DOHH2 (cell line): ENCODE results near the gene ZNF607.
A peak's percentile ranks its signal among the peaks of the same experiment; 100 is the strongest.
"Not testable (repeated sequence)": the region's sequence is repeated elsewhere in the genome, so short reads cannot be mapped to it uniquely, and the experiment has no call there.

ENCODE experiments used
- H3F3A ChIP-seq: fragments of 200-600 bp; sonication (generic), shearing (Covaris generic); 2 replicates; pipeline ENCODE4 v1.6.0; 2016; ENCODE audit warnings: antibody characterized with exemption, mild to moderate bottlenecking; ENCODE audit not compliant: control insufficient read depth, insufficient read depth
- H3K27ac ChIP-seq: fragments of 200-600 bp; sonication (generic); 2 replicates; pipeline ENCODE4 v1.5.1; 2014; ENCODE audit warnings: low read depth, mild to moderate bottlenecking, low read length, moderate library complexity
- H3K27me3 ChIP-seq: fragments of 200-600 bp; sonication (generic); 2 replicates; pipeline ENCODE4 v1.6.1; 2014; ENCODE audit warnings: mild to moderate bottlenecking, low read length, mixed read lengths; ENCODE audit not compliant: control insufficient read depth
- H3K36me3 ChIP-seq: fragments of 200-600 bp; sonication (generic); 2 replicates; pipeline ENCODE4 v1.6.1; 2014; ENCODE audit warnings: mild to moderate bottlenecking, low read length, moderate library complexity, mixed read lengths; ENCODE audit not compliant: control insufficient read depth
- H3K4me1 ChIP-seq: fragments of 200-600 bp; sonication (generic); 2 replicates; pipeline ENCODE4 v1.6.1; 2014; ENCODE audit warnings: mild to moderate bottlenecking, low read length, mixed read lengths; ENCODE audit not compliant: control insufficient read depth
- H3K4me2 ChIP-seq: fragments of 200-600 bp; sonication (generic); 2 replicates; pipeline ENCODE4 v1.6.0; 2014; ENCODE audit warnings: mild to moderate bottlenecking, low read length, moderate library complexity
- H3K4me3 ChIP-seq: fragments of 200-600 bp; sonication (generic); 2 replicates; pipeline ENCODE4 v1.5.1; 2014; ENCODE audit warnings: mild to moderate bottlenecking, low read length, mixed read lengths
- H3K79me2 ChIP-seq: fragments of 200-600 bp; sonication (generic); 2 replicates; pipeline ENCODE4 v1.6.1; 2014; ENCODE audit warnings: mild to moderate bottlenecking, low read length, mixed read lengths; ENCODE audit not compliant: control insufficient read depth
- H3K9me2 ChIP-seq: fragments of 200-600 bp; sonication (generic); replicated peaks from 2 replicates; pipeline ENCODE4 v1.6.1; 2014; ENCODE audit warnings: mild to moderate bottlenecking, low read length, mixed read lengths; ENCODE audit not compliant: control insufficient read depth
- H3K9me3 ChIP-seq: fragments of 200-600 bp; sonication (generic); 2 replicates; pipeline ENCODE4 v1.6.1; 2014; ENCODE audit warnings: antibody characterized with exemption, low read length, mixed read lengths; ENCODE audit not compliant: control insufficient read depth, insufficient read depth
- H4K20me1 ChIP-seq: fragments of 200-600 bp; sonication (generic); 2 replicates; pipeline ENCODE4 v1.6.0; 2014; ENCODE audit warnings: low read depth, mild to moderate bottlenecking, antibody characterized with exemption, low read length, moderate library complexity; ENCODE audit not compliant: control insufficient read depth, insufficient read depth
- EZH2phosphoT487 ChIP-seq: fragments of 200-600 bp; sonication (generic); IDR thresholded peaks from 2 replicates; pipeline ENCODE4 v1.6.1; 2017; ENCODE audit warnings: borderline replicate concordance, mild to moderate bottlenecking, antibody characterized with exemption, low read length, moderate library complexity, mixed read lengths
- TF ChIP-seq, protein P1 (sequence below): fragments of 200-600 bp; sonication (generic); IDR thresholded peaks from one replicate; pipeline ENCODE4 v1.5.1; 2014; ENCODE audit warnings: antibody characterized with exemption, mild to moderate bottlenecking, low read depth, low read length; ENCODE audit not compliant: poor library complexity, severe bottlenecking

Gene ZNF607

DNA sequence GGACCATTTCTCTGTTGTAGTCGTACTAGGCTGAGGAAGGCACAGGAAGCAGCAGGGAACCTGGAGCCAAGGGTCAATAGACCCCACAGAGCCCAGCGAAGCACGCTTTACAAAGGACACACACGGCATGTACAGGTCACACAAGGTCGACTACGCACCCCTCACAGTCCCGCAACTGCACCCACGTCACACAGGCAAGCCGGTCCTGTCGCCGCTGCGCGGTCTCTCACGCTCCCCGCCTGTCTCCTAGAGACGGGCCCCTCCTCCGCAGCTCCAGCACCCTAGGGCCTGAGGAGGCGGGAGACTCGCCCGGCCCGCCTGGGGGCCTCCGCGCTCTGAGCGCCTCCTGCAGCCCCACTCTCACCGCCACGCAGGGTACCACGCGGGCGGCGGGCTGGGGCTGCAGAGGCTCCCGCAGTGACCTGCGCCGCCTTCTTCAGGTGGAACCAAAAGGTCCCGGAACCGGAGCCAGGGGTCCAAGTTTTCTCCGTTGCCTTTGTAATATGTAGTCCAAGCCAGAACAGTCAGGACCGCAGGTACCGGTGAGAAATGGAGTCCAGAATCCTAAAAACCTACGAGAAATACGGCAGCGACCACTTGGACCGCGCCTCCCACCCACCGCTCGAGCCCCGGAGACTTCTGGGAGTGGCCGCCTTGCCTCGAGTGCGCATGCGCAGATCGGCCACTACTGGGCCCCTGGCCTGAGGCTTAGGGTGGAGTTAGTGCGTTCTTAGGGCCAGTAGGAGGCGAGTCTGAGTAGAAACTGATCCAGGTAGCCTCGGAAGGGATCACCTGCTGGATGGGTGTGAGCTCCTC lies at the start of gene ZNF607:
ZNF607 (minus strand) TSS at position 651 of the 816 bp plus-strand sequence. CDS start 8,143 bp downstream, outside the sequence.
- Histone ChIP-seq H3K27me3 (no peaks in the 10 kb centered on the region), H4K20me1 (no peaks in the 10 kb centered on the region), H3K9me2 (no peaks in the 10 kb centered on the region), H3K27ac (peak within 1 kb of the TSS; percentile 38; the same call in 1 of the 2 replicates), H3K79me2 (peaks cover 23% of the 10 kb centered on the region), H3K4me3 (peak within 1 kb of the TSS; percentile 98), H3F3A (no peaks in the 10 kb centered on the region), H3K9me3 (no peaks in the 10 kb centered on the region), H3K4me2 (peak within 1 kb of the TSS; percentile 96), H3K36me3 (peaks cover 19% of the 10 kb centered on the region), H3K4me1 (peaks cover 12% of the 10 kb centered on the region)
- TF ChIP-seq EZH2phosphoT487, result no peak
- TF ChIP-seq, protein P1, sequence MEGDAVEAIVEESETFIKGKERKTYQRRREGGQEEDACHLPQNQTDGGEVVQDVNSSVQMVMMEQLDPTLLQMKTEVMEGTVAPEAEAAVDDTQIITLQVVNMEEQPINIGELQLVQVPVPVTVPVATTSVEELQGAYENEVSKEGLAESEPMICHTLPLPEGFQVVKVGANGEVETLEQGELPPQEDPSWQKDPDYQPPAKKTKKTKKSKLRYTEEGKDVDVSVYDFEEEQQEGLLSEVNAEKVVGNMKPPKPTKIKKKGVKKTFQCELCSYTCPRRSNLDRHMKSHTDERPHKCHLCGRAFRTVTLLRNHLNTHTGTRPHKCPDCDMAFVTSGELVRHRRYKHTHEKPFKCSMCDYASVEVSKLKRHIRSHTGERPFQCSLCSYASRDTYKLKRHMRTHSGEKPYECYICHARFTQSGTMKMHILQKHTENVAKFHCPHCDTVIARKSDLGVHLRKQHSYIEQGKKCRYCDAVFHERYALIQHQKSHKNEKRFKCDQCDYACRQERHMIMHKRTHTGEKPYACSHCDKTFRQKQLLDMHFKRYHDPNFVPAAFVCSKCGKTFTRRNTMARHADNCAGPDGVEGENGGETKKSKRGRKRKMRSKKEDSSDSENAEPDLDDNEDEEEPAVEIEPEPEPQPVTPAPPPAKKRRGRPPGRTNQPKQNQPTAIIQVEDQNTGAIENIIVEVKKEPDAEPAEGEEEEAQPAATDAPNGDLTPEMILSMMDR, result peak; percentile 73

DNA sequence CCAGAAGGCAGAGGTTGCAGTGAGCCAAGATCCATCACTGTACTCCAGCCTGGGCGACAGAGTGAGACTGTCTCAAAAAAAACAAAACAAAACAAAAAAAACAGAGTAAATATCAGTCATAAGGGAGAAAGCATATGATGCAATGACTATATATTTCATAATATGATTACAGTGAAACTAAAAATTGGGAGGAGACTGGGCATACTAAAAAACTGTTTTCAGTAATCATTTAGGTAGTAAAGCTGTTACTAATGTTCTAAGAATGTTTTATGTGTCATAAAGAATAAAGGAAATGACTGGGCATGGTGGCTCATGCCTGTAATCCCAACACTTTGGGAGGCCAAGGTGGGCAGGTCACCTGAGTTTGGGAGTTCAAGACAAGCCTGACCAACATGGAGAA lies 43.9 kb upstream of the ZNF607 start:
- H3F3A ChIP-seq, result no peaks in the 10 kb centered on the region
- H3K9me3 ChIP-seq, result no peaks in the 10 kb centered on the region; the same call in 1 of the 2 replicates
- H4K20me1 ChIP-seq, result no peaks in the 10 kb centered on the region
- H3K36me3 ChIP-seq, result no peaks in the 10 kb centered on the region
- H3K27me3 ChIP-seq, result no peaks in the 10 kb centered on the region
- no peak for TF ChIP-seq EZH2phosphoT487
- TF ChIP-seq, protein P1, result no peak
- H3K4me2 ChIP-seq, result no peak overlapping the region
- no peak overlapping the region for H3K4me3 ChIP-seq
- no peaks in the 10 kb centered on the region for H3K4me1 ChIP-seq
- H3K79me2 ChIP-seq, result no peaks in the 10 kb centered on the region
- no peaks in the 10 kb centered on the region for H3K9me2 ChIP-seq
- no peak overlapping the region for H3K27ac ChIP-seq

DNA sequence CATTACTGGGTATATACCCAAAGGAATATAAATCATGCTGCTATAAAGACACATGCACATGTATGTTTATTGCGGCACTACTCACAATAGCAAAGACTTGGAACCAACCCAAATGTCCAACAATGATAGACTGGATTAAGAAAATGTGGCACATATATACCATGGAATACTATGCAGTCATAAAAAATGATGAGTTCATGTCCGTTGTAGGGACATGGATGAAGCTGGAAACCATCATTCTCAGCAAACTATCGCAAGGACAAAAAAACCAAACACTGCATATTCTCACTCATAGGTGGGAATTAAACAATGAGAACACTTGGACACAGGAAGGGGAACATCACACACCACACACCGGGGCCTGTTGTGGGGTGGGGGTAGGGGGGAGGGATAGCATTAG lies 38.1 kb upstream of the ZNF607 start:
- H3K9me3 ChIP-seq, result not testable (repeated sequence)

DNA sequence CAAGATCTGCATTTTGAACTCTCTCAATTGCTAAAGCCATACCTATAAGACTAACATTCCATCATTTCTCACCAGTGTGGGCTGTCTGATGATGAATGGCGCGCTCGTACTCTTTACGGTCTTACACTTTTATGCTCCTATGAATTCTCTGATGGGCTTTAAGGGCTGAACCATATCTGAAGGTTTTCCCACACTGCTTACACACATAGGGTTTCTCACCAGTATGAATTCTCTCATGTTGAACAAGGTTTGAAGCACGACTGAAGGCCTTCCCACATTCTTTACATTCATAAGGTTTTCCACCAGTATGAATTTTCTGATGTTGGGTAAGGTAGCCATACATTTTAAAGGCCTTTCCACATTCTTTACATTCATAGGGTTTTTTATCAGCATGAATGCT lies 18.8 kb upstream of the ZNF607 start:
- H3K4me1 ChIP-seq, result no peaks in the 10 kb centered on the region
- H3K4me3 ChIP-seq, result no peak overlapping the region
- no peaks in the 10 kb centered on the region for H4K20me1 ChIP-seq
- H3K4me2 ChIP-seq, result no peak overlapping the region
- no peak overlapping the region for H3K27ac ChIP-seq
- H3K9me3 ChIP-seq, result peaks cover 17% of the 10 kb centered on the region; the same call in 1 of the 2 replicates
- H3K9me2 ChIP-seq, result no peaks in the 10 kb centered on the region
- TF ChIP-seq, protein P1, result no peak
- no peak for TF ChIP-seq EZH2phosphoT487
- no peaks in the 10 kb centered on the region for H3K27me3 ChIP-seq
- H3K36me3 ChIP-seq, result peaks cover 13% of the 10 kb centered on the region
- no peaks in the 10 kb centered on the region for H3F3A ChIP-seq
- no peaks in the 10 kb centered on the region for H3K79me2 ChIP-seq

More for the DNA sequence above, 38.1 kb upstream of the ZNF607 start:
- not testable (repeated sequence) for H3K9me2 ChIP-seq, H3K4me3 ChIP-seq, H3K27me3 ChIP-seq, H4K20me1 ChIP-seq, H3K27ac ChIP-seq, H3K4me2 ChIP-seq, H3K36me3 ChIP-seq, H3K4me1 ChIP-seq, H3K79me2 ChIP-seq, H3F3A ChIP-seq
